H9 (cell line): ENCODE results near the gene BCL11B. TPM values are rescaled to one million over a fixed set of nuclear protein-coding genes. Genes with fewer than 3 reads are reported as not detected.

Source experiments
- DNase-seq: peaks from one replicate; pipeline ENCODE4 v3.0.0-alpha.2; 2017
- H2AFZ ChIP-seq: one replicate; pipeline ENCODE4 v1.6.1; 2013; ENCODE audit warnings: mild to moderate bottlenecking, low read length, control low read depth, moderate library complexity
- H2AK5ac ChIP-seq: 2 replicates; pipeline ENCODE4 v1.6.1; 2013; ENCODE audit warnings: low read length, control low read depth, mixed read lengths; ENCODE audit not compliant: insufficient read length
- H2BK120ac ChIP-seq: one replicate; pipeline ENCODE4 v1.6.1; 2013; ENCODE audit warnings: low read depth, mild to moderate bottlenecking, low read length, control low read depth, inconsistent platforms; ENCODE audit not compliant: poor library complexity, severe bottlenecking
- H2BK12ac ChIP-seq: 2 replicates; pipeline ENCODE4 v1.6.1; 2013; ENCODE audit warnings: low read length, control low read depth, mixed read lengths, low read depth; ENCODE audit not compliant: insufficient read length
- H2BK15ac ChIP-seq: 2 replicates; pipeline ENCODE4 v1.6.1; 2013; ENCODE audit warnings: low read depth, low read length, control low read depth
- H2BK20ac ChIP-seq: one replicate; pipeline ENCODE4 v1.6.1; 2013; ENCODE audit warnings: low read depth, mild to moderate bottlenecking, low read length, control low read depth, inconsistent platforms; ENCODE audit not compliant: poor library complexity, severe bottlenecking
- H2BK5ac ChIP-seq: 2 replicates; pipeline ENCODE4 v1.6.1; 2013; ENCODE audit warnings: low read length, control low read depth, mixed read lengths; ENCODE audit not compliant: insufficient read length
- H3K14ac ChIP-seq: 2 replicates; pipeline ENCODE4 v1.6.1; 2013; ENCODE audit warnings: low read length, control low read depth; ENCODE audit not compliant: insufficient read depth
- H3K18ac ChIP-seq: 2 replicates; pipeline ENCODE4 v1.6.1; 2013; ENCODE audit warnings: low read depth, mild to moderate bottlenecking, mixed read lengths, low read length, control low read depth; ENCODE audit not compliant: insufficient read length
- H3K23ac ChIP-seq: 2 replicates; pipeline ENCODE4 v1.6.1; 2013; ENCODE audit warnings: low read length, control low read depth, mixed read lengths, low read depth; ENCODE audit not compliant: insufficient read length
- H3K23me2 ChIP-seq: 2 replicates; pipeline ENCODE4 v1.6.1; 2013; ENCODE audit warnings: low read depth, mild to moderate bottlenecking, mixed read lengths, low read length, control low read depth; ENCODE audit not compliant: insufficient read length, poor library complexity, severe bottlenecking
- H3K27ac ChIP-seq: 2 replicates; pipeline ENCODE4 v1.5.1; 2013; ENCODE audit warnings: low read length, control low read depth, mixed read lengths, low read depth; ENCODE audit not compliant: insufficient read length
- H3K27me3 ChIP-seq: 2 replicates; pipeline ENCODE4 v1.6.1; 2013; ENCODE audit warnings: low read length, control low read depth, inconsistent platforms; ENCODE audit not compliant: insufficient read depth
- H3K4ac ChIP-seq: 2 replicates; pipeline ENCODE4 v1.6.1; 2013; ENCODE audit warnings: low read depth, mild to moderate bottlenecking, control low read depth, inconsistent platforms, low read length, moderate library complexity
- H3K4me1 ChIP-seq: 2 replicates; pipeline ENCODE4 v1.6.1; 2013; ENCODE audit warnings: low read length, control low read depth, inconsistent platforms; ENCODE audit not compliant: insufficient read depth
- H3K4me2 ChIP-seq: 2 replicates; pipeline ENCODE4 v1.6.1; 2013; ENCODE audit warnings: low read length, control low read depth, mixed read lengths; ENCODE audit not compliant: insufficient read length, insufficient read depth
- H3K56ac ChIP-seq: 2 replicates; pipeline ENCODE4 v1.6.1; 2013; ENCODE audit warnings: low read depth, mild to moderate bottlenecking, mixed read lengths, low read length, control low read depth; ENCODE audit not compliant: insufficient read length
- H3K79me1 ChIP-seq: 2 replicates; pipeline ENCODE4 v1.6.1; 2013; ENCODE audit warnings: low read depth, mild to moderate bottlenecking, moderate library complexity, low read length, control low read depth, inconsistent platforms; ENCODE audit not compliant: insufficient read depth, poor library complexity, severe bottlenecking
- H3K79me2 ChIP-seq: 2 replicates; pipeline ENCODE4 v1.6.1; 2013; ENCODE audit warnings: low read length, control low read depth, inconsistent platforms; ENCODE audit not compliant: insufficient read depth
- H3K9ac ChIP-seq: 2 replicates; pipeline ENCODE4 v1.6.1; 2013; ENCODE audit warnings: low read length, control low read depth, mixed read lengths; ENCODE audit not compliant: insufficient read length; ENCODE audit errors: extremely low read depth
- H3K9me3 ChIP-seq: one replicate; pipeline ENCODE4 v1.6.1; 2013; ENCODE audit warnings: low read depth, low read length, inconsistent platforms; ENCODE audit not compliant: control insufficient read depth
- H3T11ph ChIP-seq: one replicate; pipeline ENCODE4 v1.6.1; 2013; ENCODE audit warnings: mild to moderate bottlenecking, low read length, control low read depth, inconsistent platforms
- H4K20me1 ChIP-seq: one replicate; pipeline ENCODE4 v1.6.1; 2013; ENCODE audit not compliant: control insufficient read depth, insufficient read length, insufficient read depth
- H4K5ac ChIP-seq: 2 replicates; pipeline ENCODE4 v1.6.1; 2013; ENCODE audit warnings: low read depth, mild to moderate bottlenecking, mixed read lengths, low read length, control low read depth; ENCODE audit not compliant: insufficient read length
- H4K8ac ChIP-seq: replicated peaks from 2 replicates; pipeline ENCODE4 v1.6.1; 2013; ENCODE audit warnings: low read length, control low read depth, mixed read lengths, low read depth; ENCODE audit not compliant: insufficient read length
- H4K91ac ChIP-seq: 2 replicates; pipeline ENCODE4 v1.6.1; 2013; ENCODE audit warnings: low read depth, mild to moderate bottlenecking, moderate library complexity, mixed read lengths, low read length, control low read depth; ENCODE audit not compliant: insufficient read length
- H3K27ac Mint-ChIP-seq, 3 experiments: 2 replicates in 2 of 3; 3 replicates in 1 of 3; pipeline ENCODE4 v1.8.0; 2020 to 2021; ENCODE audit warnings: mixed read lengths in 3 of 3, mild to moderate bottlenecking in 1 of 3, moderate library complexity in 1 of 3
- H3K27me3 Mint-ChIP-seq: 2 replicates; pipeline ENCODE4 v1.8.0; 2021; ENCODE audit warnings: low read depth, mild to moderate bottlenecking, moderate library complexity, mixed read lengths
- H3K36me3 Mint-ChIP-seq, 3 experiments: 2 replicates in 2 of 3; 3 replicates in 1 of 3; pipeline ENCODE4 v1.8.0; 2020 to 2021; ENCODE audit warnings: low read depth in 3 of 3, mixed read lengths in 3 of 3; ENCODE audit not compliant: insufficient read depth in 1 of 3
- H3K4me1 Mint-ChIP-seq, 2 experiments: 2 replicates each; pipeline ENCODE4 v1.8.0; 2020; ENCODE audit warnings: mixed read lengths in 2 of 2
- H3K4me3 Mint-ChIP-seq, 2 experiments: 2 replicates in 1 of 2; 3 replicates in 1 of 2; pipeline ENCODE4 v1.8.0; 2020 to 2021; ENCODE audit warnings: mild to moderate bottlenecking in 2 of 2, mixed read lengths in 2 of 2, moderate library complexity in 1 of 2
- H3K9me3 Mint-ChIP-seq, 2 experiments: 2 replicates in 1 of 2; 3 replicates in 1 of 2; pipeline ENCODE4 v1.8.0; 2020; ENCODE audit warnings: mild to moderate bottlenecking in 2 of 2, mixed read lengths in 2 of 2, moderate library complexity in 1 of 2
- WGBS: extraction: QIAGEN DNeasy Blood & Tissue Kit; methylation state at CpG from one replicate; pipeline ENCODE4 v1.1.7; 2013; ENCODE audit warnings: missing lambda C conversion rate, low lambda C conversion rate, mixed read lengths; ENCODE audit not compliant: insufficient read length; ENCODE audit errors: extremely low coverage; 5-methylcytosine and 5-hydroxymethylcytosine counted together
- total RNA-seq: library from RNA; stranded (reverse); gene quantifications from 2 replicates; pipeline ENCODE4 v1.2.1, GENCODE V29; 2021
- TF ChIP-seq, protein P1 (sequence below): fragments of 200-600 bp; sonication (generic); conservative IDR thresholded peaks from 3 replicates; pipeline ENCODE4 v1.8.0; 2021; ENCODE audit warnings: antibody characterized with exemption, mild to moderate bottlenecking

The BCL11B gene
- total RNA-seq, 1 experiment from 2014 or later: 4.9 TPM

DNA sequence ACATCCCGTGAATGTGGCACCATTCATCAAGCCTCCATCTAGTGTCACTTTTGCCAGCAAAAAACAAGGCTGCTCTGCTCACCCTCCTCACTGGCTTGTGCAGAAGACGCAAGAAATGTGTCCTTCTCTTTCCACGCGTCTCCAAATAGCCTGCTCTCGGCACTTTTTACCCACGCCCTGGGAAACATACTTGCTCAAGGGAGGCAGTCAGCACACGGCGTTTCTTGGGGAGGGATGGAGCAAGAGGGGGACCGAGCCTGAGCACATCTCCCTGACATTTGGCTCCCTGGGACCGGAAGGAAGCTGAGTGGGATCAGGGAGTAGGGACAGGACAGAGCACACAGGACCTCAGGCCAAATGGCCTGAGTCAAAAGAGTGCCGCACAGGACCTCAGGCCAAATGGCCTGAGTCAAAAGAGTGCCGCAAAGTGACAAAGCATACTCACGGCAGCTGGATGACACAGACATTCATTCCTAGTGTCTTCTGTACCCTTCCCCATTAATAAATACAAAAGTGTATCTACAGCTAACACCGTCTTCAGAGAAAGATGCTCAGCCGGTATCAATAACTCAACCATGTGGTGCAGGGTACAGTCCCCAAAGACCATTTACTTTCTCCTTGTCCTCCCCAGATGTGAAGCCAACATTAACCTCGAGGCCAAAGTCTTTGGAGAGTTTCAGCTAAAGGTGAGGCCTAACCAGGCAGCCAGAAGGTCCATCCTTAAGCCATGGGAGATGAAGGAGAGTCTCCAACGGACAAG, 7.1 kb downstream of the BCL11B start:
- Histone ChIP-seq H3K4ac (no peak overlapping the region), H2BK120ac (no peak overlapping the region), H3K14ac (no peak overlapping the region), H2BK5ac (no peak overlapping the region), H4K20me1 (peaks cover 5% of the 10 kb centered on the region), H3K9ac (no peak overlapping the region), H3K23ac (no peak overlapping the region), H3K4me1 (peaks cover 25% of the 10 kb centered on the region; the same call in 1 of the 2 replicates), H4K5ac (no peak overlapping the region), H2BK20ac (no peak overlapping the region), H3T11ph (no peak overlapping the region), H3K4me2 (no peak overlapping the region), H3K18ac (no peak overlapping the region), H3K9me3 (no peaks in the 10 kb centered on the region), H3K79me2 (no peaks in the 10 kb centered on the region; the same call in 1 of the 2 replicates), H3K27ac (no peak overlapping the region), H2BK12ac (no peak overlapping the region), H4K91ac (no peak overlapping the region), H2AFZ (no peak overlapping the region), H3K27me3 (no peaks in the 10 kb centered on the region), H3K56ac (no peak overlapping the region), H3K23me2 (peaks cover 9% of the 10 kb centered on the region), H2AK5ac (no peak overlapping the region), H2BK15ac (no peak overlapping the region), H4K8ac (no peak overlapping the region), H3K79me1 (no peaks in the 10 kb centered on the region)
- DNase-seq: no peak
- H3K9me3 Mint-ChIP-seq: no peaks in the 10 kb centered on the region; a peak in 1 of 5 replicates
- TF ChIP-seq, protein P1, sequence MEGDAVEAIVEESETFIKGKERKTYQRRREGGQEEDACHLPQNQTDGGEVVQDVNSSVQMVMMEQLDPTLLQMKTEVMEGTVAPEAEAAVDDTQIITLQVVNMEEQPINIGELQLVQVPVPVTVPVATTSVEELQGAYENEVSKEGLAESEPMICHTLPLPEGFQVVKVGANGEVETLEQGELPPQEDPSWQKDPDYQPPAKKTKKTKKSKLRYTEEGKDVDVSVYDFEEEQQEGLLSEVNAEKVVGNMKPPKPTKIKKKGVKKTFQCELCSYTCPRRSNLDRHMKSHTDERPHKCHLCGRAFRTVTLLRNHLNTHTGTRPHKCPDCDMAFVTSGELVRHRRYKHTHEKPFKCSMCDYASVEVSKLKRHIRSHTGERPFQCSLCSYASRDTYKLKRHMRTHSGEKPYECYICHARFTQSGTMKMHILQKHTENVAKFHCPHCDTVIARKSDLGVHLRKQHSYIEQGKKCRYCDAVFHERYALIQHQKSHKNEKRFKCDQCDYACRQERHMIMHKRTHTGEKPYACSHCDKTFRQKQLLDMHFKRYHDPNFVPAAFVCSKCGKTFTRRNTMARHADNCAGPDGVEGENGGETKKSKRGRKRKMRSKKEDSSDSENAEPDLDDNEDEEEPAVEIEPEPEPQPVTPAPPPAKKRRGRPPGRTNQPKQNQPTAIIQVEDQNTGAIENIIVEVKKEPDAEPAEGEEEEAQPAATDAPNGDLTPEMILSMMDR: no peak
- WGBS: no CpG with 5 or more reads among the region's 17 CpGs
- no peak overlapping the region for H3K27ac Mint-ChIP-seq
- peak overlapping the region in 1 of 2 experiments; percentile 43; a peak in 1 of 5 replicates for H3K4me3 Mint-ChIP-seq
- peaks cover 0 to 2% (median 0%) of the 10 kb centered on the region in 3 experiments; a peak in 1 of 7 replicates for H3K36me3 Mint-ChIP-seq
- H3K4me1 Mint-ChIP-seq: peaks cover 90 to 92% of the 10 kb centered on the region in 2 experiments
- H3K27me3 Mint-ChIP-seq: peaks cover 17% of the 10 kb centered on the region
